MCF 10A (cell line): ENCODE data around the gene FOXM1. TPM values are rescaled to one million over a fixed set of nuclear protein-coding genes. Genes with fewer than 3 reads are reported as not detected.
A peak's percentile ranks its signal among the peaks of the same experiment; 100 is the strongest.

Source experiments
- BruUV-seq: library from RNA; stranded (reverse); fragments of 400-500 nt; replicated peaks from 2 replicates; lab custom pipeline; 2021; lab: Mats Ljungman, UMichigan
- CTCF ChIA-PET: fragments of 300-600 bp; sonication (Branson Sonifier 250); formaldehyde crosslinking; extraction: SDS; loops from one replicate; lab custom pipeline; 2021; ENCODE audit warnings: antibody characterized with exemption, inconsistent platforms; lab: Yijun Ruan, JAX
- POLR2A ChIA-PET: fragments of 300-600, 350-650 bp; sonication (Branson Sonifier 250); formaldehyde crosslinking; extraction: SDS; loops from one replicate; lab custom pipeline; 2020; ENCODE audit warnings: antibody characterized with exemption, inconsistent platforms; lab: Yijun Ruan, JAX
- DNase-seq: peaks from one replicate; pipeline ENCODE4 v3.0.0-alpha.2; 2018; ENCODE audit not compliant: unreplicated experiment
- H3K27ac Mint-ChIP-seq: one replicate; pipeline ENCODE4 v1.8.0; 2022; ENCODE audit warnings: mild to moderate bottlenecking, low read depth, mixed read lengths; ENCODE audit not compliant: unreplicated experiment
- H3K27me3 Mint-ChIP-seq: one replicate; pipeline ENCODE4 v1.8.0; 2022; ENCODE audit warnings: mixed read lengths; ENCODE audit not compliant: insufficient read depth, unreplicated experiment
- H3K36me3 Mint-ChIP-seq: one replicate; pipeline ENCODE4 v1.8.0; 2022; ENCODE audit warnings: mild to moderate bottlenecking, moderate library complexity, mixed read lengths; ENCODE audit not compliant: insufficient read depth, unreplicated experiment
- H3K4me1 Mint-ChIP-seq: one replicate; pipeline ENCODE4 v1.8.0; 2022; ENCODE audit warnings: mixed read lengths; ENCODE audit not compliant: insufficient read depth, unreplicated experiment
- H3K4me3 Mint-ChIP-seq: one replicate; pipeline ENCODE4 v1.8.0; 2022; ENCODE audit warnings: mild to moderate bottlenecking, moderate library complexity, mixed read lengths; ENCODE audit not compliant: unreplicated experiment
- H3K9me3 Mint-ChIP-seq: one replicate; pipeline ENCODE4 v1.8.0; 2022; ENCODE audit warnings: mixed read lengths; ENCODE audit not compliant: unreplicated experiment
- intact Hi-C: fragments of 100-400 bp; cut with micrococcal nuclease; formaldehyde crosslinking; loops from 2 replicates; pipeline ENCODE4 v1.14.1; 2022
- total RNA-seq: library from RNA; stranded (reverse); gene quantifications from 2 replicates; pipeline ENCODE4 v1.2.3, GENCODE V29; 2022
- TF ChIP-seq, protein P1 (sequence below): fragments of 200-600 bp; IDR thresholded peaks from one replicate; pipeline ENCODE4 v1.8.0; 2022; ENCODE audit warnings: antibody characterized with exemption, mild to moderate bottlenecking; ENCODE audit not compliant: unreplicated experiment

The FOXM1 gene
- total RNA-seq, 1 experiment from 2014 or later: 49.9 TPM

DNA sequence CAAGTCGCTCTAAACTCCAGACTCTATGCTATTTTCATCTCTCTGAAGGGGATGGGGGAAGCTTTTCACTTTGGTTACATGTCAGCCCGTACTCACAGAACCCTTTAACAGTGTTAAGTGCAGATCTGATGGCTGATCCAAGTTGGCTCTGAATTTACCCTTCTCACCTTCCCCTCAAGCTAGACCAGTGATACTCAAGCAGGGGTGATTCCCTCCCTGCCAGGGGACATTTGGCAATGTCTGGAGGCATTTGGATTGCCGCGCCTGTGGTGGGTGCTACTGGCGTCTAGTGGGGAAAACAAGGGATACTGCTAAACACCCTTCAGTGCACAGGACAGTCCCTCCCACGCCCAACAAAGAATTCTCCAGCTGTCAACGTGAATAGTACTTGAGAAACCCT lies 14.1 kb downstream of the FOXM1 start:
- H3K36me3 Mint-ChIP-seq: peaks cover 54% of the 10 kb centered on the region
- intact Hi-C loops: no loop called here
- no TSS peak for BruUV-seq
- H3K9me3 Mint-ChIP-seq: no peaks in the 10 kb centered on the region
- no peaks in the 10 kb centered on the region for H3K27me3 Mint-ChIP-seq
- no peaks in the 10 kb centered on the region for H3K4me1 Mint-ChIP-seq
- CTCF ChIA-PET: no interaction called here
- POLR2A ChIA-PET: interaction anchor here (1.0 kb wide), 1 partner anchor 8 kb away, joined by 4 read pairs; no protein-coding TSS in a partner anchor
- no peak for DNase-seq
- H3K4me3 Mint-ChIP-seq: no peak overlapping the region
- TF ChIP-seq, protein P1, sequence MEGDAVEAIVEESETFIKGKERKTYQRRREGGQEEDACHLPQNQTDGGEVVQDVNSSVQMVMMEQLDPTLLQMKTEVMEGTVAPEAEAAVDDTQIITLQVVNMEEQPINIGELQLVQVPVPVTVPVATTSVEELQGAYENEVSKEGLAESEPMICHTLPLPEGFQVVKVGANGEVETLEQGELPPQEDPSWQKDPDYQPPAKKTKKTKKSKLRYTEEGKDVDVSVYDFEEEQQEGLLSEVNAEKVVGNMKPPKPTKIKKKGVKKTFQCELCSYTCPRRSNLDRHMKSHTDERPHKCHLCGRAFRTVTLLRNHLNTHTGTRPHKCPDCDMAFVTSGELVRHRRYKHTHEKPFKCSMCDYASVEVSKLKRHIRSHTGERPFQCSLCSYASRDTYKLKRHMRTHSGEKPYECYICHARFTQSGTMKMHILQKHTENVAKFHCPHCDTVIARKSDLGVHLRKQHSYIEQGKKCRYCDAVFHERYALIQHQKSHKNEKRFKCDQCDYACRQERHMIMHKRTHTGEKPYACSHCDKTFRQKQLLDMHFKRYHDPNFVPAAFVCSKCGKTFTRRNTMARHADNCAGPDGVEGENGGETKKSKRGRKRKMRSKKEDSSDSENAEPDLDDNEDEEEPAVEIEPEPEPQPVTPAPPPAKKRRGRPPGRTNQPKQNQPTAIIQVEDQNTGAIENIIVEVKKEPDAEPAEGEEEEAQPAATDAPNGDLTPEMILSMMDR: no peak
- no peak overlapping the region for H3K27ac Mint-ChIP-seq

DNA sequence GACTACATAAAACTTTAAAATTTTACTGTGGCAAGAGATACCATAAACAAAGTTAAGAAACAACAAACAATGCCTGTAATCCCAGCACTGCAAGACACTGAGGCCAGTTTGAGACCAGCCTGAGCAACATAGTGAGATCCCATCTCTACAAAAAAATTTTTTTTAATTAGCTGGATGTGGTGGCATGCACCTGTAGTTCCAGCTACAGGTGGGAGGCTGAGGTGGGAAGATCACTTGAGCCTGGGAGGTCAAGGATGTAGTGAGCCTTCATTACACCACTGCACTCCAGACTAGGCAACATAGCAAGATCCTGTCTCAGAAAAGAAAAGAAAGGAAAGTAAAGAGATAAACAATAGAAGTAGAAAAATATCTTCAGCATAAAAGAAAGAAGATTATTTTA lies 16.8 kb downstream of the FOXM1 start:
- Mint-ChIP-seq H3K9me3 (no peaks in the 10 kb centered on the region), H3K4me3 (no peak overlapping the region), H3K36me3 (peaks cover 36% of the 10 kb centered on the region), H3K27me3 (no peaks in the 10 kb centered on the region), H3K27ac (peak overlapping the region; percentile 44), H3K4me1 (no peaks in the 10 kb centered on the region)
- ChIA-PET POLR2A (interaction anchor here (0.6 kb wide), 1 partner anchor 20 kb away, joined by 3 read pairs; no protein-coding TSS in a partner anchor), CTCF (no interaction called here)
- no TSS peak for BruUV-seq
- TF ChIP-seq, protein P1: no peak
- intact Hi-C loops: no loop called here
- no peak for DNase-seq

DNA sequence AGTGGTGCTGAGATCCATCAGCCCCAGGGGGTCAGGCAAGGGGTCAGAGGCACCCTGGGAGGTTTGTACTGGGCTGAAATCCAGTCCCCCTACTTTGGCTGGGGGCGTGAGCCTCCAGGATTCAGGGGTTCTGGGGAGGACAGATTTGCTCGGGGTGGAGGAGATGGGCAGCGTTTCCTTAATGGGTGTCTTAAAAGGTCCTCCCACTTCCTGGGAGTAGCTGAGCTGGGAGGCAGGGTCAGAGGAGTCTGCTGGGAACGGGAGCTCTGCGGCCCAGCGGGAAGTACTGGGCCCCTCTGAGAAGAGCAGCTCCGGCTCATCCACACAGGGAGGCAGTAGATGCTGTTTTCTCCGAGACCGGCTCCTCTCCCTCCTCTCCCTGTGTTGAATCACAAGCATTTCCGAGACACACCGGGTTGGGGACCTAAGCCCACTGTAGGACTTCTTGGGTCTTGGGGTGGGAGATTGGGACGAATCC lies 18.0 kb downstream of the FOXM1 start:
- ChIA-PET POLR2A (no interaction called here), CTCF (interaction anchor here (0.8 kb wide), 1 partner anchor 74 kb away, joined by 3 read pairs; no protein-coding TSS in a partner anchor)
- TF ChIP-seq, protein P1: no peak
- H3K36me3 Mint-ChIP-seq: peaks cover 31% of the 10 kb centered on the region
- DNase-seq: no peak
- no peaks in the 10 kb centered on the region for H3K9me3 Mint-ChIP-seq
- no peaks in the 10 kb centered on the region for H3K27me3 Mint-ChIP-seq
- intact Hi-C loops: loop anchor here (10.0 kb wide), 1 partner anchor 176 kb away; no protein-coding TSS in a partner anchor
- no peak overlapping the region for H3K27ac Mint-ChIP-seq
- H3K4me3 Mint-ChIP-seq: no peak overlapping the region
- BruUV-seq: no TSS peak
- H3K4me1 Mint-ChIP-seq: no peaks in the 10 kb centered on the region

DNA sequence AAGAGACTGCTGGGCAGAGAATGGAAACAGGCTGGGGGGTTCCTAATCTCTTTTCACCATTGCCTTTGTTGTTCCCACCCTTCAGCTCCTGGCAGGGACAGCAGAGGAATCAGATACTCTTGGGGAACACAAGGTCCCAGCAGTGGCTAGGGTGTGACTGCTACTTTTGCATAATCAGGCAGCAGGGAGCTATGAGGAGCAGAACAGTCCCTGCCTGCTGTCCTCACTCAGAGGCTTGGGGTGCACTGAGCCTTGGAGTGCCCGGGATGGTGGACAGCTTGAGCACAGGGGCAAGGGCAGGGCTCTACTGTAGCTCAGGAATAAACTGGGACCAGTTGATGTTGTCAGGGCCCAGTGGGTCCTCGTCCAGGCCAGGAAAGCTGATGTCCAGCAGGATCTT lies 18.6 kb downstream of the FOXM1 start:
- peaks cover 24% of the 10 kb centered on the region for H3K36me3 Mint-ChIP-seq
- no peaks in the 10 kb centered on the region for H3K9me3 Mint-ChIP-seq
- ChIA-PET POLR2A (interaction anchor here (1.0 to 1.1 kb wide), 2 partner anchors 9 to 44 kb away, joined by 3 read pairs; no protein-coding TSS in a partner anchor), CTCF (interaction anchor here (0.8 kb wide), 1 partner anchor 75 kb away, joined by 3 read pairs; no protein-coding TSS in a partner anchor)
- H3K4me3 Mint-ChIP-seq: no peak overlapping the region
- H3K4me1 Mint-ChIP-seq: no peaks in the 10 kb centered on the region
- no peak overlapping the region for H3K27ac Mint-ChIP-seq
- H3K27me3 Mint-ChIP-seq: no peaks in the 10 kb centered on the region
- TF ChIP-seq, protein P1: no peak
- DNase-seq: no peak
- BruUV-seq: no TSS peak
- intact Hi-C loops: loop anchor here (10.0 kb wide), 1 partner anchor 176 kb away; no protein-coding TSS in a partner anchor
